Measurements from ENCODE around the gene FOXK2. TPM values are rescaled to one million over a fixed set of nuclear protein-coding genes. Genes with fewer than 3 reads are reported as not detected.
"Not testable (repeated sequence)": the region's sequence is repeated elsewhere in the genome, so short reads cannot be mapped to it uniquely, and the experiment has no call there.

The FOXK2 gene
- total RNA-seq, 1 donor from 2014 or later, result 29.7 TPM

DNA sequence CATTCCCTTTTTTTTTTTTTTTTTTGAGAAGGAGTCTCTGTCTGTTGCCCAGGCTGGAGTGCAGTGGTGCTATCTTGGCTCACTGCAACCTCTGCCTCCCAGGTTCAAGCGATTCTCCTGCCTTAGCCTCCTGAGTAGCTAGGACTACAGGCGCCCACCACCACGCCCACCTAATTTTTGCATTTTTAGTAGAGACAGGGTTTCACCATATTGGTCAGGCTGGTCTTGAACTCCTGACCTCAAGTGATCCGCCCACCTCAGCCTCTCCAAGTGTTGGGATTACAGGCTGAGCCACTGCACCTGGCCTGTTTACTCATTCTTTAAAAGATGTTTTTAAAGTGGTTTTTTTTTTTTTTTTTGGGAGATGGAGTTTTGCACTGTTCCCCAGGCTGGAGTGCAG, 44.2 kb downstream of the FOXK2 start:
- not testable (repeated sequence) for DNase-seq (ENCODE audit: low read depth, low spot score)

DNA sequence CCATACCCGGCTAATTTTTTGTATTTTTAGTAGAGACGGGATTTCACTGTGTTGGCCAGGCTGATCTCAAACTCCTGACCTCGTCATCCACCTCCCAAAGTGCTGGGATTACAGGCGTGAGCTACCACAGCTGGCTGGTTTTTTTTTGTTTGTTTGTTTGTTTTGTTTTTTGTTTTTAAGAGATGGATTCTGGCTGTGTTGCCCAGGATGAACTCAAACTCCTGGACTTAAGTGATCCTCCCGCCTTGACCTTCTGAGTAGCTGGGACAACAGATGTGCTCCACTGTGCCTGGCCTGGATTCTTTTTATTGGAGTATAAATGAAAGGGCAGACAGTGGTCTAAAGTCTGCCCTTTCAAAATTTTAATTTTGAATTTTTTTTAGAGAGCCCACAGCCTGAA, 44.7 kb downstream of the FOXK2 start:
- no peak for DNase-seq (ENCODE audit: low read depth, low spot score)

DNA sequence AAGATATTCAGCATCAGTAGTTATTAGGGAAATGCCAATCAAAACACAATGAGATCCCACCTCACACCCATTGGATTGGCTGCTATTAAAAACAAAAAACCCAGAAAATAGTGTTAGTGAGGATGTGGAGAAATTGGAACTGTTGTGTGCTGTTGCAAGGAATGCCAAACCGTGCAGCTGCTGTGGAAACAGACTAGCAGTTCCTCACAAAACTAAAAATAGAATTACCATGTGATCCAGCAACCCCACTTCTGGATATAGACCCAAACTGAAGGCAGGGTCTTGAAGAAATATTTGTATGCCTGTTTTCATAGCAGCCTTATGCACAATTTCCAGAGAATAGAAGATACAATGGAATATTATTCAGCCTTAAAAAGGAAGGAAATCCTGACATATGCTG, 46.0 kb downstream of the FOXK2 start:
- no peak for DNase-seq (ENCODE audit: low read depth, low spot score)

DNA sequence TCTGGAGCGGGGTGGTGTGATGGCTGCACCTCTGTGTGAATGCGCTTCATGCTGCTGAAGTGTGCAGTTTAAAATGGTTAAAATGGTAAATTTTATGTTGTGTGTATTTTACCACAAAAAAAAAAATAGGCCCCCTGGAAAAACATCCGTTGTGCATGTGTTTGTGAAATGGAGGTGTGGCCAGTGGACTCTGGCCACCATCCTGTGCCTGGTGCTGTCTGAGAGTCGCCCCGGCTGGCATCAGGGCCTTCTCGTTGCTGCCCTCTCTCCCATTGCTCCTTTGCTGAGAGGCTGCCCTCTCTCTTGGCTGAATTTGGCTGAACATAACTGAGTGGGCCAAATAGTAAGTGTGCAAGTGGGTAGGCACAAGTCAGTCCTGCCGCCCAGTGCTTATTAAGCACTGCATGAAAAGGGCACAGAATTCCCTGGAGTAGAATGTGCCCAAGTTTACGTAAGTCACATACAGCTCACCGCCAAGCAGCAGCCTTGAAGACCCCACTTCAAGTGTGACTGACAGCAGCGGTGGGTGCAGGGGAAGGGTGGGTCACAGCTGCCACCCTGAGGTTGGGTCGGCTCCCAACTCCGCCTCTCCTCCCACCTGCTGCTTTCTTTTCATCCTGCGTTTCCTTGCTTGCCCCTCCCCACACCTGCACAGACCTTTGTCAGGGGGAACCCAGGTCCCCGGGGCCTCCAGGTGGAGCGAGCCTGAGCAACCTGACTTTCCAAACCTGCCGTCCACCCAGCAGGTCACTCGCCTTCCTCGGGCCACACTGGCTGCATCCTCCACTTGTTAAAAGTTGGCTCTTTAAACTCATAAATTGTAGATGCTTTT, 46.8 kb downstream of the FOXK2 start:
- DNase-seq (ENCODE audit: low read depth, low spot score), result no peak

DNA sequence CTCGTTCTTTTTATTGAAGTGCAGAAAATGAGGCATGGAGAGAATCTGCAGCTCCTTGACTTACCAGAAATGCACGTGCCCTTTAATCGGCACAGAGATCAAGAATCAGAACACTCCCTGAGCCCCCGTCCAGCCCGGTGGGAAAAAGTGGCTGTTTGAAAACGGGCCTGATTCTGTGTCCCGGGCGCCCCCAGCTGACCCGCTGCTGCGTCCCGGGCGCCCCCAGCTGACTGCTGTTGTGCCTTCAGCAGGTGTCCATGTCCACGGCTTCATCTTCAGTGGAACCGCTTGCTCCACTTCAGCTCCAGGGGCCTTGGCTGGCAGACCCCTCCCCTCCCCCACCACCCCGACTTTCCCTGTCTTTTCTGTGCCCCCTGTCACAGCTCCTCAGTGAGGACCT, 47.8 kb downstream of the FOXK2 start:
- DNase-seq (ENCODE audit: low read depth, low spot score), result no peak

DNA sequence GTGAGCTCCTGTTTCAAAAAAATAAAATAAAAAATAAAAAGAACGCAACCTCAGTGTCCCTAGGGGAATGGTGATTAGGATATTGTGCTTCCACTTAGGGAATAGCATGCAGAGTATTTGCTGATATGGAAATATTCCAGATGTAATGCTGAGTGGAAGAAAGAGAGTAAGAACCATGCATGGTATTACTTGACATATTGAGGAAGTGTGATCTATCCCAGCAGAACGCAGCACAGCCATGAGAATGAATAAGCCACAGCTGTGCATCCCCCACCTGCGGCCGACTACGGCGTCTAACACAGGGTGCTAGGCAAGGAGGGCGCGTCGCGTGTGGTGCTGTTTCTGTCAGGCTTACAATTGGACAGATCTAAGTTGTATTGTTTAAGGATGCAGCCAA, 49.5 kb downstream of the FOXK2 start:
- DNase-seq (ENCODE audit: low read depth, low spot score), result no peak

DNA sequence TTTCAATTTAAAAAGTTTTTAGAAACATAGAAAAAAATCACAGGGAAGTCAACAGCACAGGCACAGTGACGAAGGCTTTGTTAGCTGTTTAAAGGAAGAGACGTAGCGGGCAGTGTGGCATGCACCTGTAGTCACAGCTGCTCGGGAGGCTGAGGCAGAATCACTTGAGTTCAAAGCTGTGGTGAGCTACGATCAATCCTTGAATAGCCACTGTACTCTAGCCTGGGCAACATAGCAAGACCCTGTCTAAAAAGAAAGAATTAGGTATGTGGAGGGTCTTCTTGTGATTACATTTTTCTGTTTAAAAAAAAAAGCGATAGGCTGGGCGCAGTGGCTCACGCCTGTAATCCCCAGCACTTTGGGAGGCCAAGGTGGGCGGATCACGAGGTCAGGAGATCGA, 50.1 kb downstream of the FOXK2 start:
- DNase-seq (ENCODE audit: low read depth, low spot score), result no peak

DNA sequence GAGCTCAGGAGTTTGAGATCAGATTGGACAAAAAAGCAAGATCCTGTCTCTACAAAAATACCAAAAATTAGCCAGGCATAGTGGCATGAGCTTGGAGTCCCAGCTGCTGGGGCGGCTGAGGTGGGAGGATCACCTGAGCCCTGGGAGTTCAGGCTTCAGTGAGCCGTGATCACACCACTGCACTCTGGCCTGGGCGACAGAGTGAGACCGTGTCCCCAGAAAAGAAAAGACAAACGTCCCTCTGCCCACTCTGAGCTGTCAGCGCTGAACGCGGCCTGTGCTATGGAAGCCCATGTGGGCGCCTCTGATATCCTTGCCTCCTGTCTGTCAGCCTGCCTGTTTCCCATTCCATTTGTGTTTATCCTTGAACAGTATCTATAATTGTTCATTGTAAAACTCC, 50.7 kb downstream of the FOXK2 start:
- no peak for DNase-seq (ENCODE audit: low read depth, low spot score)

DNA sequence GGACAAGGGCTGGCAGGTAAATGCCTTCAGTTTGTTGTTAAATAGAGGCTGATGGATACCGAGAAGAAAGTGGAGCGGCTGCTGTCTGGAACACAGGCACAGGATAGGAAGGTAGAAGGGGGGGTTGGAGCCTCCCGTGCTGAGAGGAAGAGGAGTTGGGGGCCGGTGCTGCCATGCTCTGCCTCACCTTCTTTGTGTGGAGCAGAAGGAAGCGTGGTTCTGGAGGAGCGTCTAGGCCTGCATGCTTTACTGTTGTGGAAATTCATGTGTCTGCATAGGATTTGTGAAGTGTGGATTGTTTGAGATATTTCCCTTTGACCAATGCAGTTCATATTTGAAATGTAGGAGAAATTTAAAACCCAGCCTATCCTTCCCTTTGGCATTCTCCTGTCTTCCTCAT, 52.3 kb downstream of the FOXK2 start:
- DNase-seq (ENCODE audit: low read depth, low spot score), result no peak

DNA sequence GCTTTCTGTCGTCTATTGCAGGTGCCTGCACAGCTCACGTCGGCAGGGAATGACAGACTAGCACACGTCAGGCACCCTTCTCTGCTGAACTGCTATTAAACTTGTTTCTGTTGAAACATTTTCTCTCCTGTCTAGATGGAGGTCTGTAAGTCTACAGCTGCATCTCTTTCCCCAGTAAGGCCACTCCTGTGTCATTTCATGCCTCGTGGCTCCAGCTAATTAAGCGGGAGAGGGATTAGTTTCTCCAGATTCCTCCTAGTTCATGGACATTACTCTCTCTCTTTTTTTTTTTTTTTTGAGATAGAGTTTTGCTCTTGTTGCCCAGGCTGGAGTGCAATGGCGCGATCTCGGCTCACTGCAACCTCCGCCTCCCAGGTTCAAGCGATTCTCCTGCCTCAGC, 54.5 kb downstream of the FOXK2 start:
- DNase-seq (ENCODE audit: low read depth, low spot score), result no peak

DNA sequence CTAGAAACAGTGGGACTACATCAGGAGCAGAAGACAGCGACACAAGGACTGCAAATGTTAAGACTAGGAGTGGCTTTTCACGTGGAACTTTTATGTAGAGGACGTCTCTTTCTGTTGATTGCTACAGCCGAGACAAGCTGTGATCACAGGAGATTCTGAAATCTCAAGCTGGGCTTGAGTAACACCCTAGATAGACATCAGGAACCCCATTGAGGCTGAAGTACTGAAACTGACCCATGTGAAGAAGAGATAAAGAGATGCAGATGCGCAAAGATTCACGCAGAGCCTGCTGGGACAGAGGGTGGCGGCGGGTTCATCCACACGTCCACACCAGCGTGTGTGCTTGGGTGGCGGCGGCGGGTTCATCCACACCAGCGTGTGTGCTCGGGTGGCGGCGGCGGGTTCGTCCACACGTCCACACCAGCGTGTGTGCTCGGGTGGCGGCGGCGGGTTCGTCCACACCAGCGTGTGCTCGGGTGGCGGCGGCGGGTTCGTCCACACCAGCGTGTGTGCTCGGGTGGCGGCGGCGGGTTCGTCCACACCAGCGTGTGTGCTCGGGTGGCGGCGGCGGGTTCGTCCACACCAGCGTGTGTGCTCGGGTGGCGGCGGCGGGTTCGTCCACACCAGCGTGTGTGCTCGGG, 56.2 kb downstream of the FOXK2 start:
- not testable (repeated sequence) for DNase-seq (ENCODE audit: low read depth, low spot score)

DNA sequence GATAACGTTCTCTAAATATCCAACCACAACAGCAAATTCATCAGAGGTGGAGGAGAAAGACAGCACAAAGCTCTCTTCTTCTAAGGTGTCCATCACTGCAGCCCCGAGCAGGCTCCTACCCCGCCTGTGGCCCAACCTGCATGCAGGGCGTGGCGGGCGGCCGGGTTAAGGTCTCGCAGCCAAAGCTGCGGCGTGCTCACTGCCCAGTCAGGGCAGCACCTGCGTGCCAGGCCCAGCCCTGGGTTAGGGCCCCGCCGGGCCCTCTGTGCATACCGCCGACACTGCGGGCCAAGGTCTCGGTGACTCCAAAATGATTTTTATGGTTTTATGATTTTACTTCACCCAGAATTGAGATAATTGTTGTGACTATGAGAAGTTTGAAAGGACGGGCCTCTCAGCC, 57.8 kb downstream of the FOXK2 start:
- no peak for DNase-seq (ENCODE audit: low read depth, low spot score)

DNA sequence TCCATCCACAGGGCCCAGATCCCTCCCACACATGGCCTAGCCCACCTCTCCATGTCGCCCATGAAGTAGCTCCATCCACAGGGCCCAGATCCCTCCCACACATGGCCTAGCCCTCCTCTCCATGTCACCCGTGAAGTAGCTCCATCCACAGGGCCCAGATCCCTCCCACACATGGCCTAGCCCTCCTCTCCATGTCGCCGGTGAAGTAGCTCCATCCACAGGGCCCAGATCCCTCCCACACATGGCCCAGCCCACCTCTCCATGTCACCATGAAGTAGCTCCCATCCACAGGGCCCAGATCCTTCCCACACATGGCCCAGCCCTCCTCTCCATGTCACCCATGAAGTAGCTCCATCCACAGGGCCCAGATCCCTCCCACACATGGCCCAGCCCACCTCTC, 60.4 kb downstream of the FOXK2 start:
- not testable (repeated sequence) for DNase-seq (ENCODE audit: low read depth, low spot score)

DNA sequence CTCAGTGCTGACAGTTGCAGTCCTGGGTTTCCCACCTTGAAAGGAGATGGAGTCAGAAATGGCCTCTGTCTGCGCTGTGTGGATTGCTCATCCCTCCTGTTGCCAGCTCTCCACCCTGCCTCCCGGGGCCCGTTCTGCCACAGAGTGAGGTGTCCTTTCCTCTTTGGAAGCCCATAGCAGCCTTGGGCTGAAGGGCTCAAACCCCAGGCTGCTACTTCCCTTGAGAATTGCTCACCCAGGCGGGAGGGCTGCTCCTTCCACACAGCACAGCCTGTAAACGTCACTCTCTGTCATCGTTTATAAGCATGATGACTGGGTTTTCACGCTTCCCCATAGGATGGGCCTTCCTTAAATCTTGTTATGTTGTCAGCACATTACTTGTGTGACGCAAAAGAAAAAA, 62.7 kb downstream of the FOXK2 start:
- DNase-seq (ENCODE audit: low read depth, low spot score), result no peak

DNA sequence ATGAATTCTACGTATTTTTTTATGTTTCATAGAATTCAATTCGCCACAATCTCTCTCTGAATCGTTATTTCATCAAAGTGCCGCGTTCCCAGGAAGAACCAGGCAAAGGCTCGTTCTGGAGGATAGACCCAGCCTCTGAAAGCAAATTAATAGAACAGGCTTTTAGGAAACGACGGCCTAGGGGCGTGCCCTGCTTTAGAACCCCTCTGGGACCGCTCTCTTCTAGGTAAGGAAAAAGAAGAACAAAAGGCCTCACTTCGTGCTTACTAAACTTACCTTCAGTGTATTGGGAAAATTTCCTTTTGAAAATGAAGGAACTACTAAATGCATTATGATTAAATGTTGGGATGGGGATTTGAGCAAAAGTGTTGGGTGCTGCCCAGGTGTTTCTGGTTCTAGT, 63.2 kb downstream of the FOXK2 start:
- DNase-seq (ENCODE audit: low read depth, low spot score), result no peak

DNA sequence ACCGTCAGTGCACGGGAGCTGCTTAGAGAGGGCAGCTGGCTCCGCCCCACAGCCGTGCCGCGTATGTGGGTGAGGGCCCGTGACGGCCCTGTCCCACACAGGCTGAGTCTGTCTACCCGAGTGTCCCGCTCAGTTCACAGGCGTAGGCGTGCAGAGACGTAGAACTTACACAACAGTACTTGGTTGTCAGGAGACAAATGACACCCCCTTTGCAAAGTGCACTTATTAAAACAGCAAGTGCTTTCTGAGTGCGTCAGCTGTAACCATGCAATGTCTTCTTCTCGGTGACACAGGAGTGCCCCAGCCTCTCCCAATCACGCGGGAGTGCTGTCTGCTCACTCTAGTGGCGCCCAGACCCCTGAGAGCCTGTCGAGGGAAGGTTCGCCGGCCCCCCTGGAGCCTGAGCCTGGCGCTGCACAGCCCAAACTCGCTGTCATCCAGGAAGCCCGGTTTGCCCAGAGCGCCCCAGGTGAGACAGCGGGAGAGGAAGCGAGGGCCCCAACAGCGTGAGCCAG, 64.2 kb downstream of the FOXK2 start:
- no peak for DNase-seq (ENCODE audit: low read depth, low spot score)

DNA sequence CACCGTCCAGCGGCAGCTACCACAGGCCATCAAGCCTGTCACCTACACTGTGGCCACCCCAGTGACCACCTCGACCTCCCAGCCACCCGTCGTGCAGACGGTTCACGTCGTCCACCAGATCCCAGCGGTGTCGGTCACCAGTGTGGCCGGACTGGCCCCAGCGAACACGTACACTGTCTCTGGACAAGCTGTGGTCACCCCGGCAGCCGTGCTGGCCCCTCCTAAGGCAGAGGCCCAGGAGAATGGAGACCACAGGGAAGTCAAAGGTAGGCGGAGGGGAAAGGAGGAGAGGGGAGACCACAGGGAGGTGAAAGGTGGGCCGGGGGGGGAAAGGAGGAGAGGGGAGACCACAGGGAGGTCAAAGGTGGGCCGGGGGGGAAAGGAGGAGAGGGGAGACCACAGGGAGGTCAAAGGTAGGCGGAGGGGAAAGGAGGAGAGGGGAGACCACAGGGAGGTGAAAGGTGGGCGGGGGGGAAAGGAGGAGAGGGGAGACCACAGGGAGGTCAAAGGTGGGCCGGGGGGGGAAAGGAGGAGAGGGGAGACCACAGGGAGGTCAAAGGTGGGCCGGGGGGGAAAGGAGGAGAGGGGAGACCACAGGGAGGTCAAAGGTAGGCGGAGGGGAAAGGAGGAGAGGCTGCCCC, 66.5 kb downstream of the FOXK2 start:
- DNase-seq (ENCODE audit: low read depth, low spot score), result not testable (repeated sequence)

DNA sequence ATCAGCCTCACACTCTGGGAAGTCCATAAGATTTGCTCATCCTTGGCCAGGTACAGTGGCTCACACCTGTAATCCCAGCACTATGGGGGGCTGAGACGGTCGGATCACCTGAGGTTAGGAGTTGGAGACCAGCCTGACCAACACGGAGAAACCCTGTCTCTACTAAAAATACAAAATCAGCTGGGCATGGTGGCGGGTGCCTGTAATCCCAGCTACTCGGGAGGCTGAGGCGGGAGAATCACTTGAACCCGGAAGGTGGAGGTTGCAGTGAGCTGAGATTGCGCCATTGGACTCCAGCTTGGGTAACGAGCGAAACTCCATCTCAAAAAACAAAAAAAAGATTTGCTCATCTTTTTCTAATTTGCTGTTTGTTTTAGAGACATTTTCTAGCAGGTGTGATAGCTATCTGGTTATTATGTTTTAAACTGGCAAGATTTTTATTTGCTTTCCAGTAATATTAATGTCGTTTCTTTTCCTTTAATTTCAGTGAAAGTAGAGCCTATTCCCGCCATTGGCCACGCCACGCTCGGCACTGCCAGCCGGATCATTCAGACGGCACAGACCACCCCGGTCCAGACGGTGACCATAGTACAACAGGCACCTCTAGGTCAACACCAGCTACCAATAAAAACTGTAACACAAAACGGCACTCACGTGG, 67.2 kb downstream of the FOXK2 start:
- DNase-seq (ENCODE audit: low read depth, low spot score), result no peak

DNA sequence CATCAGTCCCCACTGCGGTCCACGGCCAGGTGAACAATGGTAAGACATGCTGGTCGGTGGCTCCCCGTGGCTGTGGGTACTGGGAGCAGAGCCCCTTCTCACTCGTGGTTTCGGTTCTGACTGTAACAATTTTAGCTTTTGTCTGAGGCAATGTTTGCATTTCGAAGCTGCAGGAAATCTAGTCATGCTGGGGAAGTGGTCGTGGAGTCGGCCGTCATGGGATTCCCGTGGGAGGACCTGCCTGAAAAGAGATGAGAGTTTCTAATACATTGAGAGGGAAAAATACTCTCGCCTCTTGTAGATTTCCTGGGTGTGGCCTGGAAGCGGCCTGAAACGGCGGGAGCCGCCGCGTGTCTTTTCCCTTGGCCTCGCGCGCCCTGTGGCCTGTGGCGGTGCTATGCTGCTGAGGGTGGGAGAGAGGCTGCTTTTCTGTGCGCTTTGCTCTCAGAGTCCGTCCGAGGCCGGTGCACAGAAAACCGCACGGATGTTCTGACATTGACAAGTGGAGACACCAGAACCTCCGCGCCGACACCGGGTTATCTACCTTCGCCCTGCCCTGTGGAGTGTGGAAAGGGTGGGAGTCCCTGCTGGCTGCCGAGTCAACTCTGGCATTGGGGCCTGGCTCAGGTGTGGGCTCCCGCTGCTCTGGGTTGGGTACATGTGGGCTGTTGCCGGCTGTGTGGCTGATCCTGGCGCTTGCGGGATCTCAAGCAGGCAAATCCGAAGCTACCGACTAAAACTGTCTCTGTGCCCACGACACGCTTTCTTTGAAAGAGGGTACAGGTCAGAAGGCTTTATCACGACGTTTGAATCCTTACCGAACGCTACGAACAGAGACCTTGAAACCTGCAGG, 67.9 kb downstream of the FOXK2 start:
- DNase-seq (ENCODE audit: low read depth, low spot score), result no peak

DNA sequence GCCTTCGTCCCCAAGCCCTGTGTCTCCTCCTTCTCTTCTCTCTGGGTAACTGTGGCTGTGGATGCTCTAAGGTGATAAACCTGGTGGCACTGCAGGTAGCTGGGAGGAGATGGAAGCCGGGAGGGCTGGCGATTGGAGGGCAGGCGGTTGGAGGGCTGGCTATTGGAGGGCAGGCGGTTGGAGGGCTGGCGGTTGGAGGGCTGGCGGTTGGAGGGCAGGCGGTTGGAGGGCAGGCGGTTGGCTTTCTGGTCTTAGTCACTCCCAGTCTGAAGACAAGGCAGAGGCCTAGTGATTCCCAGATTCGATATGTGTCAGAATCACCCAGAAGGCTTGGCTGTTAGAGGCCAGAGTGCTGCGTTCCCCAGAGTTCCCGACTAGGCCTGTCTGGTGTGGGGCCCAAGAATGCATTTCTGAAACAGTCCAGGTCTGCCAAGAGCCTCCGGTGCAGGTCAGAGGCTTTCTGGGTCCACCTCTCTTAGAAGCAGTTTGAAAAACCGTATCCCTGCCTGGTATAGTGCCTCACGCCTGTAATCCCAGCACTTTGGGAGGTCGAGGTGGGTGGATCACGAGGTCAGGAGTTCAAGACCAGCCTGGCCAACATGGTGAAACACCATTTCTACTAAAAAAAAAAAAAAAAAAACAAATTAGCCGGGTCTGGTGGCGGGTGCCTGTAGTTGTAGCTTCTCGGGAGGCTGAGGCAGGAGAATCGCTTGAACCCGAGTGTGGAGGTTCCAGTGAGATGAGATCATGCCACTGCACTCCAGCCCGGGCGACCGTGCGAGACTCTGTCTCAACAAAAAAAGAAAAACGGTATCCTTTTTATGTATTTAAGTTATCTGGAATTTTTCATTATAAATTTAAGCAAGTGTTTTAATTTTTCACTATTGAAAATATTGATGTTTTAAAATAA, 69.0 kb downstream of the FOXK2 start:
- DNase-seq (ENCODE audit: low read depth, low spot score), result no peak

Data from pulmonary artery endothelial cell (primary cell).